NCI-H187 (cell line): ENCODE results near the gene KNOP1.
A peak's percentile ranks its signal among the peaks of the same experiment; 100 is the strongest.

Source experiments
- DNase-seq, 2 experiments: peaks; one replicate each; lab custom pipeline; 2025; lab: John Stamatoyannopoulos, UW

KNOP1 gene

GRCh38 chr16:19707569-19708295 is 10.3 kb downstream of the KNOP1 start:
- DNase-seq = no peak

- DNase-seq = no peak
Observed at GRCh38 chr16:19706846-19707245, 11.2 kb downstream of the KNOP1 start.

GRCh38 chr16:19705843-19706242 is 12.2 kb downstream of the KNOP1 start:
- DNase-seq = no peak

GRCh38 chr16:19705146-19705501 is 12.9 kb downstream of the KNOP1 start:
- no peak for DNase-seq

GRCh38 chr16:19704321-19705145 is 13.5 kb downstream of the KNOP1 start:
- no peak for DNase-seq

GRCh38 chr16:19703172-19703889 is 14.7 kb downstream of the KNOP1 start:
- no peak for DNase-seq

- DNase-seq = no peak
Observed at GRCh38 chr16:19701091-19701490, 16.9 kb downstream of the KNOP1 start.

- DNase-seq = no peak
Observed at GRCh38 chr16:19700319-19700781, 17.7 kb downstream of the KNOP1 start.

GRCh38 chr16:19699472-19699871 is 18.6 kb downstream of the KNOP1 start:
- DNase-seq = no peak

GRCh38 chr16:19698480-19699465 is 19.3 kb downstream of the KNOP1 start:
- no peak for DNase-seq

GRCh38 chr16:19697756-19698318 is 20.2 kb downstream of the KNOP1 start:
- no peak for DNase-seq

- DNase-seq = no peak
Observed at GRCh38 chr16:19696961-19697360, 21.1 kb downstream of the KNOP1 start.

- peak in 1 of 2 experiments; percentile 7 for DNase-seq
Observed at GRCh38 chr16:19696328-19696727, 21.7 kb downstream of the KNOP1 start.

GRCh38 chr16:19694989-19695388 is 23.0 kb downstream of the KNOP1 start:
- DNase-seq = no peak

GRCh38 chr16:19691161-19691711 is 26.8 kb downstream of the KNOP1 start:
- no peak for DNase-seq

- DNase-seq = no peak
Observed at GRCh38 chr16:19690196-19690595, 27.8 kb downstream of the KNOP1 start.

GRCh38 chr16:19689342-19689741 is 28.7 kb downstream of the KNOP1 start:
- no peak for DNase-seq

GRCh38 chr16:19688396-19689024 is 29.5 kb downstream of the KNOP1 start:
- DNase-seq = no peak

GRCh38 chr16:19687279-19687678 is 30.7 kb downstream of the KNOP1 start:
- DNase-seq = no peak

GRCh38 chr16:19685176-19685575 is 32.9 kb downstream of the KNOP1 start:
- no peak for DNase-seq
